GM19328 (cell line): Measurements from ENCODE around the gene GC.
"Not testable (repeated sequence)": the region's sequence is repeated elsewhere in the genome, so short reads cannot be mapped to it uniquely, and the experiment has no call there.

Source experiments
- ATAC-seq: cut with Tn5 transposase; IDR thresholded peaks from one replicate; pipeline ENCODE4 v1.9.1; 2021; ENCODE audit warnings: mild to moderate bottlenecking, moderate library complexity; ENCODE audit not compliant: unreplicated experiment

GC gene, protein sequence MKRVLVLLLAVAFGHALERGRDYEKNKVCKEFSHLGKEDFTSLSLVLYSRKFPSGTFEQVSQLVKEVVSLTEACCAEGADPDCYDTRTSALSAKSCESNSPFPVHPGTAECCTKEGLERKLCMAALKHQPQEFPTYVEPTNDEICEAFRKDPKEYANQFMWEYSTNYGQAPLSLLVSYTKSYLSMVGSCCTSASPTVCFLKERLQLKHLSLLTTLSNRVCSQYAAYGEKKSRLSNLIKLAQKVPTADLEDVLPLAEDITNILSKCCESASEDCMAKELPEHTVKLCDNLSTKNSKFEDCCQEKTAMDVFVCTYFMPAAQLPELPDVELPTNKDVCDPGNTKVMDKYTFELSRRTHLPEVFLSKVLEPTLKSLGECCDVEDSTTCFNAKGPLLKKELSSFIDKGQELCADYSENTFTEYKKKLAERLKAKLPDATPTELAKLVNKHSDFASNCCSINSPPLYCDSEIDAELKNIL

DNA sequence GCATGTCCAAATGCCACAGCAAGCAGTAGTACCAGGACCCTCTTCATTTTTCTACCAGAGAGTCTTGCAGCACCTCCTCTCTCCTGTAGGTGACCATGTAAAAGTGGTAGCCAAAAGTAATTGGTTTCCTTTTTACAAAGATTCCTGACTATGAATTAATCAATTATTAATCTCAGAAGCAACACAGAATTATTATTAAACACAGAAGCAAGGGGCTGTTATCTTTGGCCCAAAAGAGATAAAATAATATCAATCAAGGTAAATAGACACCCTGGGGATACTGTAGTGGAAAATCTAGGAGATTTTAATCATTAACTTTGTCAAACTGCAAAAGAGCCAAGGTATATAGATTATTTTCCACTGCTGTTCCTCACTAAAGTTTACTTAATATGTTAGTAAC is at the start of gene GC:
GC (minus strand) TSS at position 108 of the 400 bp plus-strand sequence; CDS start at position 47, 61 bp downstream.
- no peak for ATAC-seq

DNA sequence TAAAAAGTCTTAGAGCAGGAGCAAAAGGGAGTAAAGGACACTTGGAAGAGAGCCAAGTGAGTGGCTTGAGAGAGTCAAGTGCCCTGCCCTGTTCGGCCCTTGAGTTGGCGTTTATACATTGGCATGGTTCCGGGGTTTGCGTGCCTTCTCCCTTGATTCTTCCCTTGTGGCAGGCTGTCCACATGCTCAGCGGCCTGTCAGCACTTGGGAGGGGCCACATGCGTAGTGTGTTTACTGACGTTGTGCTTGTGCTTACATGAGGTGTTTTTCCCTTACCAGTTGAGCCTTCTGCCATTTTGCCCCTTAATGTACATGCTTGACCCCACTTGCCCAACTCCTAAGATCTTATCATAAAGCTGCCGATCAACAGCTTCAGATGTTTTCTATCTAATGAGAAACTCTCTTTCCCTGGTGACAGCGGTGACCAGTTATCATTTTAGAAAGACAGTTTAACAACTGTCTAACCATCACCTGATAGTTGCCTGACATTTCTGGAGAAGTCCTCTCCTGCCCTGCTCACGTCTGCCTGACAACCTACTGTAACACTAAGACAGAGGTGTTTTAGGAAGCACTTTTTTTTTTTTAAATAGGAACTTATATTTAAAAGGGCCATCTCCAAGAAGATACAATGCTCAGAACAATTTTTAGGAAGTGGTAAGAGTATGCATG is 49.5 kb upstream of the GC start:
- no peak for ATAC-seq

DNA sequence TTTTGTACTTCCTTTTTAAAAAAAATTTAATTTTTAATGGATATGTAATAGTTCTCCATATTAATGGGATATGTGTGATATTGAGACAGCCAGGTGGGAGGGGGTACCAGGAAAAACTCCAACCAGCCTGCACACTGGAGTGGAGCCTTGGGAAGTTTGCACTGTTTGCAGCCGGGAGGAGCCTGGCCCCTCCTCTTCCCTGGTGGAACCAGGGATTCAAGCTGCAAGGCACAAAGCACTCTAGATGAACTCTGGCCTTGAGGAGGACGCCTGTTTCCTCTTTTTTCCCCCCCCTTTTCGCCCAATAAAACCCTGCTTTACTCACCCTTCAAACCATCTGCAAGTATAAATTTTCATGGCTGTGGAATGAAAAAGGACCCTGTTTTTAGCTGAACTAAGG is 48.2 kb upstream of the GC start:
- ATAC-seq = no peak

DNA sequence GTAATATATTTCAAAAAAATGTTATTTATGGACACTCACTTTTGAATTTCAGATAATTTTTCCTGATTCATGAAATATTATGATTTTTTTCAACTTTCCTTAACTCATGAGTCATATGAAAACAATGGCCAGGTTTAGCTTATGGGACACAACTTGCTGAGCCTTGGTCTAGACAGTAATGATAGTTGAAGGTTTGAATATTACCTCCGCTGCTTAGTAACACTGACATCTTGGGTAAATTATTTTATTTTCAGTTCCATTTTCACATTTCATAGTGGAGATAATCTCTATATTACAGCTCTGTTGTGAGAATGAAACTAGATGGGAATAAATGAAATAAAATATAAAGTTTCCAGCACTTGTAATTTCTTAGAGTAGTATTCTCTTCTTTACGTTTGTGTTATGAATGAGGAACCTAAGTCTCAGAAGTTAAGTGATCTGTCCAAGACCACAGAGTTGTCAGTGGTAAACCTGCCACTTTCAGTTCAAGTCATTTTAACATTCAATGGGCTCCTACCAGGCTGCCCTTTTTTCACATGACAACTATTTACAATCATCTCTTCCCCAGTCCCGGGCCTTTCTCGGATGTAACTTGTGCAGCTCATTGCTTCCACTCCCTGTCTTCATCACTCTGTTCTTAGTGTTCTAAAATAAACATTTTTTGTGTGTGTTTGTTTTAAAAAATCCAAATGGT is 46.8 kb upstream of the GC start:
- no peak for ATAC-seq

DNA sequence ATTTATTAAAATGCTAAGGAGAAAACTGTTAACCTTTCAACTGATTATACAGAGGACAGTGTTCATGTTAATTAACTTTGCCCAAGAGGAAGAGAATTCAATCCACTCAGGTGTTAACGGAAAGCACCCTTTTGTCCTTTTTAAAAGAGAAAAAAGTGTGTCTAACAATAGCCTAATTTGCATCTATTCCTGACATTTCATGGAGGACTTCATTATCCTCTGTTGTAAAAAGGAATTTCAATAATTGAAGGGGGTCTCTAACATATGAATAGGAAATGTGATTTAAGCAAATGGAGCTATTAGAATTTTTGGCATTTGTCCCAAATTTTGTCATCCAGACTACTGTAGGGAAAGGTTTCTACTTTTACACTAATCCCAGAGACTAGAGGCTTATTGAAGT is 44.6 kb upstream of the GC start:
- no peak for ATAC-seq

DNA sequence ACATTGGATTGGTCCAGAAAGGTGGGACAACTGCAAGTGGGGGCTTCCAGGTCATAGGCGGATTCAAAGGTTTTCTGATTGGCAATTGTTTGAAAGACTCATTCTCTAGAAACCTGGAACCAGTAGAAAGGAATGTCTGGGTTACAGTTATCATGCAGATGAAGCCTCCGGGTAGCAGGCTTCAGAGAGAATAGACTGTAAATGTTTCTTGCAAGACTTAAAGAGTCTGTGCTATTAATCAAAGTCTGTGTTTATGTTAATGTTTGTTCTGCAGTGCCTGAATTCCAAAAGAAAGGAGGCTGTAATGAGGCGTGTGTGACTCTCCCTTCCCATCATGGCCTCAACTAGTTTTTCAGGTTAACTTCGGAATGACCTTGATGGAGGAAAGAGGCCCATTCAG is 43.9 kb upstream of the GC start:
- ATAC-seq = no peak

DNA sequence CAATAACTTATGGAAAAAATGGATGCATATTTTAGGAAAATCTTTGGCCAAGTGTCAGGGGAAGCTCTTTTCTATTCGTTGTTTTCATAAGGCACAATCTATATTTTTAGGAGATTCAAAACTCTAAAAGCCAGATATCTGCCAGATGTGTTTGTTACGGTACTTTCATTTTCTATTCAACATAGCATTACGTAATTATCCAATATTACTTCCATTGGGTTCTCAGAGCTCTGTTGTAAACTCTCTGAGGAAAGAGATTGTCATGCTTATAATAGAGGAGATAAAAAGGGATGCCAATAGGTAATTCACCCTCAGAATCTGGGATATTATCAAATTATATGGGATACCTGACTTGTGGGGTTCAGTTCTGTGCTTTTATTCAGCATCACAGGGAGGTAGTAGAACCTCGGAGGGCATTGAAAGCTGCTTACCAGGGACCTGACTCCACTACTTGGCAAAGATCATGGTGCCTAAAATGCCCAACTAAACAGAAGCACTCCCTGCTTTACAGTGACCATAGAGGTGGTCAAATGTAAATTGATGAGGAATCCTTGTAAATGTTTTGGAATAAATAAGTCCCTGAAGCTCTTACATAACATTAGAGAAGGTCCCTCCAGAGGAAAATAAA is 32.9 kb upstream of the GC start:
- no peak for ATAC-seq

DNA sequence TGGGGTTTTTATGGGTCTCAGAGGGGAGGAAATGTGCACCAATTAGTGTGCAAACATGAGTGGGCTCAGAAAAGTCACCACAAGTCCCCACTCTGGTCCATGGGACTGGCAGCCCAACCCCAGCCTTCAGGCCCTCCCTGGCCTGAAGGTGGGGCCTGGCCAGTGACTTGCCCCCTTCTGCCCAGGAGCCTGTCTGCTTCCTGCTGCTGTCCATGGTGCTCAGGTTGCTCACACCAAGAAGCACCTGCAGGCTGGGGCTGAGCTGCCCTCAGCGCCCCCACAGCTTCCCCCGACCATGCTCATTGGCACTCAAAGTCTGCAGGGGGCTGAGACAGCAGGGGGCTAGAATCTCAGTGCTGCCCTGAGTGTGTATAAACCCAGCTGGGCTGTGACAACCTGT is 30.6 kb upstream of the GC start:
- ATAC-seq = no peak

DNA sequence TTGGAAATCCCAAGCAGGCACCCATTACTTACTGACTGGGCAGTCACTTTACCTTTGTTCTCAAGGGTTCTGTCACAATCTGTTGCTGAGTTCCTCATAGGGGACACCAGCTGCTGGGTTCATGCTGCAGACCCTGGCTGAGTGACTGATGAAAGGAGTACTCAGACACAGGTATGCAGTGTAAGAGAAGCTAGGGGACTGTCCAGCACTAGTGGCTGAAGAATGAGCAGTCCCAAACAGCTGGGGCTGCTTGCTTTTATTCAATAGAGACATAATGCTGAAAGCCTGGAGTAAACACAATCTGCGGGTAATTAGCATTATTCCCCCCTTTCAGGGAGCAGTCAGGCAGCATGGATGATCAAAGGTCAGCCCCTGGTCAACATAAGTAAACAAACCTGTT is 25.9 kb upstream of the GC start:
- ATAC-seq = not testable (repeated sequence)

DNA sequence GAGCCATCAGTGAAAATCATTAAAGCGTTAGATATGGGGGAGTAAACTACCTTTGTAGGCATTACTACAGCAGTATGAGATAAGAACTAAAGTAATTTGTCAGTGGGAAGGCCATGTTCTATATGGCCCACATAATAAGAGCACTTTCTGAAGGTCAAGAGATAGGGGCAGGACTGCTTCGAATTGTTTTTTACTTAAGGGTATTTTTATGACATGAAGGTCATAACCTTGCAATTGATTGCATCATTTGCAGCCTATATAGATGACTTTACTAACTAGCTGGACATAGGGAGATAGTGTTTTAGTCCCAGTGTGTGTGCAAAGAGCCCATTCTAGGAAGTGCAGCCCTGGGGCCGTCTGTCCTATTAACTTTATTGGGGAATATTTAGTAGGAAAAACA is 23.6 kb upstream of the GC start:
- no peak for ATAC-seq

DNA sequence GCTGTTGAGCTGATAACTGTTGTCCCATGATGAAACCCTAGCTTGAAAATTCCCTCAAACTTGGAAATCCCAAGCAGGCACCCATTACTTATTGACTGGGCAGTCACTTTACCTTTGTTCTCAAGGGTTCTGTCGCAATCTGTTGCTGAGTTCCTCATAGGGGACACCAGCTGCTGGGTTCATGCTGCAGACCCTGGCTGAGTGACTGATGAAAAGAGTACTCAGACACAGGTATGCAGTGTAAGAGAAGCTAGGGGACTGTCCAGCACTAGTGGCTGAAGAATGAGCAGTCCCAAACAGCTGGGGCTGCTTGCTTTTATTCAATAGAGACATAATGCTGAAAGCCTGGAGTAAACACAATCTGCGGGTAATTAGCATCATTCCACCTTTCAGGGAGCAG is 21.4 kb upstream of the GC start:
- not testable (repeated sequence) for ATAC-seq

DNA sequence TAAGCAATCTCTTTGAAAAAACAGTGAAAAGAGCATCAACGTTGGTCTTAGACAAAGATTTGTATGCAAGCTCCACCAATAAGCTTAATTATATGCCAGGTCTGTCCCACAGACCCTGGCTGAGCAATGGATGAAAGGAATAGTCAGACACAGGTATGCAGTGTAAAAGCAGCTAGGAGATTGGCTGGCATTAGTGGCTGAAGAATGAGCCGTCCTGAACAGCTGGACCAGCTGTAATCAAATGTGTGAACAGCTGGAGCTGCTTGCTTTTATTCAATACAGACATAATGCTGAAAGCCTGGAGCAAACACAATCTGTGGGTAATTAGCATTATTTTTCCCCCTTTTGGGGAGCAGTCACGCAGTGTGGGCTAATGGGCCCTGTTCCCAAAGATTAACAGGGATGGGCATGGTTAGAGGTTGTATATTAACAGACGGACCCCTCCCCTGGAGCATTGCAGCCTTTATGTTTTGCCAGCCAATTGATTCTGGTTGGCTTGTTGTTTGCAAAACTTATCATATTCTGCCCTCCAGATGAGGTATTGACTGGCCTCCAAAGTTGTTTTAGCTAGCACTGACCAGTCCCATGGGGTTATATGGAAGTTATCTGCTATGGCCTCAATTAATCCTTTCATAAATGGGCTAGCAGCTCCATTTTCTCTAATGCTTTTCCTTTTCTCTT is 20.3 kb upstream of the GC start:
- not testable (repeated sequence) for ATAC-seq

DNA sequence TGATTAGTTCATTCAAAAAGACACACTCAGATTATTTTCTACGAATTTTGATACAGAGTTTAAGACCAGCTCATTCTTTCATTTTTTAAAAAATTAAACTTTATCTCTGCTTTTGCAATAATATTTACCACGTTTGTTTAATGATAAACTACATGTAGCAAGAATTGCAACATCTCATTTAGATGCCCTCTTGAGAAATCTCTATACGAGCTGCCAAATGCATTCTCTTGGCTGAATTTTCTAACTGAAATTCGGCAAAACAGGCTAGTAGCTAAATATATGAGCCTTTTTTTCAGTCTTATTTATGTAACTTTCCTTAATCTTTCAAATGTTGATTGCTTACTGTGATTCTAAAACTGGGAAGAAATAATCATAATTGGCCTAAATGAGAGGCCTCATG is 2.1 kb upstream of the GC start:
- ATAC-seq = no peak

DNA sequence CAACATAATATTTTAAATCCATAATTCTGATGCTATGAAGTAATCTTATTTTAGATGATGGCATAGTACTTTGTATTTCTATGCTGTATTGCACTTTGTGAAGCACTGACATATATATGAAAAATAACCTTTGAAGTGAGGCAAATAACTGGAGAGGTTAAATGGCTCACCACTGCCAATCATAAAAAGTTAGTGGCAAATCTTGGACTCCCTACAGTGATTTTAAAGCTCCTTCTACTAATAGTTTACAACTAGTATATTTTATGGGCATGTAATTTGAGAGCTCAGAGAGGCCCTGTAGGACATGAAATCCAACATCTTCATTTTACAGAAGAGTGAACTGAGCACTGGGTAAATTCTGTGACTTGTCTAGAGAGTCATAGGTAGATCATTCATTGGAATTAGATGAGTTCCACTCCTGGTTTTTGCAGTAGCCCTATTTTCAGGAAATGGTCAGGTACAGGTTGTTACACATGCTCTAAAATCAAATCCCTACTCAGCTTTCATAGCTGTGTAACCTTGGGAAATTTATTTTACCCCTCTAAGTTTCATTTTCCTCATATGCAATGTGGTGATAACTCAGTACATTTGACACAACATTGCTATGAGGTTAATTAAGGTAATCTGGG is 804 bp upstream of the GC start:
- no peak for ATAC-seq

DNA sequence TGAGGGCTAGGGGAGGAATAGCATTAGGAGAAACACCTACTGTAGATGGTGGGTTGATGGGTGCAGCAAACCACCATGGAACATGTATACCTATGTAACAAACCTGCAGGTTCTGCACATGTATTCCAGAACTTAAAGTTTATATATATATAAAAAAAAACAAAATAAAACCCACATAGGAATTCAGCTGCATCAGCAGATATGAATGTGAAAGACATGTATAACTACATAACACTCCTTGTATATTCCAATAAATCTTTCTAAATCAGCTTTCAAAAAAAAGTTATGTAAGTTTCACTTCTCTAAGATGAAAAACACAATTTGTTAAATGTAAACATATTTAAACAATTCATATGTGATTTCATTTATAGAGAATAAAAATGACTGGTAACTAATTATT is 6.0 kb downstream of the GC start:
- no peak for ATAC-seq

DNA sequence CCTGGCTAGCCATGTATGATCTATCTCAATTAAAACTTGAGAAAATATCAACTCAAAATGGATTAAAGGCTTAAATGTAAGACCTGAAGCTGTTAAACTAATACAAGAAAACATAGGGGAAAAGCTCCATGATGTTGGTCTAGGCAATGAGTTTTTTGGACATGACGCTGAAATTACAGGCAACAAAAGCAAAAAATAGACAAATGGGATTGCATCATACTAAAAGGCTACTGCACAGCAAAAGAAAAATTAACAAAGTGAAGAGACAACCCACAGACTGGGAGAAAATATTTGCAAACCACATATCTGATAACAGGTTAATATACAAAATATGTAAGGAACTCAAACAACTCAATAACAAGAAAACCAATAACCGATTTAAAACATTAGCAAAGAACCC is 8.4 kb downstream of the GC start:
- no peak for ATAC-seq

DNA sequence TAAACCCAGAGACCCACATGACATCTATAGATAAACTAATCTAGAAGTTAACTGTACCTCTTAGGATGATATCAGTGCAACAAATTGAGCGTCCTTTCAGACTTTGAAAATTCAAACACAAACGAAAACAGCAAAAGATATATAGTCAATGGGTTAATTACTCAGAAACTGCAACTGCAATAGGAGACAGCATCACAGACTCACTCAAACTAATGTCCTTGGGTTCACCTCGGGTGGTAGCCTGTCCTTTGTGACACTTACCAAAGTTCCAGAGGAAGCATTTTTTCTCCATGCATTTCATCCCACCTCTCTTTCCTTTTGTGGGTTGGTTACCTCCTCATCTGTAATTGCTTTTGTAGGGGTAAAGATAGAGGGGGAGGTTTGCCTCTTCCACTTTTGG is 9.7 kb downstream of the GC start:
- ATAC-seq = no peak

DNA sequence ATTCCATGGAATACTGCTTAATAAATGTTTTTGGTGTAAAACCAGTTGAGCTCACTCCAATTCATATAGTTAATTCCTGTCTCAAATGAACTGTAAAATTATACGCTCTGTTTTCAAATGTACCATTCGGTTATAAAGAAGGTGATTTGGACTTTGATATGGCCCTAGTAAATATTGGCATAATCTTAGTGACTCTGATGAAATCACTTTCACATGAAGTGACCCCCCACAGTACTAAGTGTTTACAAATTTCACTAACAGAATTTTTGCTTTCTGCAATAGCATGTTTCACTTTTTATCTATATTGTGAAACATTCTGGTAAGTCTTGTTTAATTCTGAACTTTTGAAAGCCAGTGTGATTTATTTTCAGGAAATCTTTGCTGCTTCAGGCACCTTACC is 10.9 kb downstream of the GC start:
- ATAC-seq = no peak

DNA sequence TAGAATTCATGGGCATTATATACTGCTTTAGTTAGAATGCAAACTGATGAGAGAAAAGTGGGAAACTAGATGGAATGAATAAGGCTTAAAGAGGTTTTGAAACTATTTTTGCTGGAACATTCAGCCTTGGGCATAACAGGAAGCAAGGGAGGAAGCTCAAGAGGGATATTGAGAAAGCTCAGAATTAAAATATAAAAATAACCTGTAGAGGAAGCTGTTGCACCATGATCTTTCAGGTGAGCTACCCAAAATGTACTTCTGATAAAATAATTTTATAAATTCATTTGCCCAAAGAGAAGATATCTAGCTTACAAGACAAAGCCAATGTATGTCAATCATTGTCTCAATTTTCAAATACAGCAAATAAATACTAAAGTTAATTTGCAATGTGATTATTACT is 11.3 kb downstream of the GC start:
- no peak for ATAC-seq

DNA sequence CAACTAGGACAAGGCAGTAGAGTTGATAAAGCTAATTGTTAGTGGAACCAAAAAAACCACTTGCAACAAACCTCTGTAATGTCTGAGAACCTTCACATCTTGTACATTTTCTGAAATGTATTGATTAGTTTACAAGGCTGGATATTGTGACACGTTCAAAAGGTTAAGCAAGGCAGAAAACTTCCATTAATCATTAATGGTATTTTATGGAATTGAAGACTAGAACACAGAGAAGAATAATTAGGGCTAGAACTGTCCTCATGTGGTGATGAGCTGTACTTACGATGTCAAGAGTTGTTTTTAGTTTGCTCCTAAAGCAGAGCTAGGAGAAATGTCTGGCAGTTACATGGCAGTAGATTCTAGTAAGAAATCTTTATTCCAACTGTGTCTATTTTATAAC is 12.3 kb downstream of the GC start:
- ATAC-seq = no peak
